NB4 (cell line): ENCODE measurements around the gene B3GNT2.

ENCODE experiments used
- DNase-seq: peaks from one replicate; pipeline ENCODE4 v3.0.0; 2010; ENCODE audit warnings: low read depth
- H3K4me3 ChIP-seq: one replicate; pipeline ENCODE4 v1.5.1; 2011; ENCODE audit warnings: mild to moderate bottlenecking, low read depth, low read length, moderate library complexity
- CTCF ChIP-seq: IDR thresholded peaks from one replicate; pipeline ENCODE4 v1.5.1; 2012; ENCODE audit warnings: low read depth, low read length
- MAX ChIP-seq: IDR thresholded peaks from 2 replicates; pipeline ENCODE4 v1.6.1; 2011; ENCODE audit warnings: low read depth, low read length
- MYC ChIP-seq: IDR thresholded peaks from 2 replicates; pipeline ENCODE4 v1.6.1; 2011; ENCODE audit warnings: low read depth, low read length
- POLR2A ChIP-seq: IDR thresholded peaks from 2 replicates; pipeline ENCODE4 v1.6.1; 2011; ENCODE audit warnings: mild to moderate bottlenecking; ENCODE audit not compliant: insufficient read length; ENCODE audit errors: extremely low read depth

B3GNT2 gene

GRCh38 chr2:62177392-62178049, 18.4 kb upstream of the B3GNT2 start:
- no peak for TF ChIP-seq CTCF
- TF ChIP-seq MAX: no peak
- TF ChIP-seq POLR2A: no peak
- no peak for TF ChIP-seq MYC
- H3K4me3 ChIP-seq: no peak overlapping the region
- no peak for DNase-seq

DNA sequence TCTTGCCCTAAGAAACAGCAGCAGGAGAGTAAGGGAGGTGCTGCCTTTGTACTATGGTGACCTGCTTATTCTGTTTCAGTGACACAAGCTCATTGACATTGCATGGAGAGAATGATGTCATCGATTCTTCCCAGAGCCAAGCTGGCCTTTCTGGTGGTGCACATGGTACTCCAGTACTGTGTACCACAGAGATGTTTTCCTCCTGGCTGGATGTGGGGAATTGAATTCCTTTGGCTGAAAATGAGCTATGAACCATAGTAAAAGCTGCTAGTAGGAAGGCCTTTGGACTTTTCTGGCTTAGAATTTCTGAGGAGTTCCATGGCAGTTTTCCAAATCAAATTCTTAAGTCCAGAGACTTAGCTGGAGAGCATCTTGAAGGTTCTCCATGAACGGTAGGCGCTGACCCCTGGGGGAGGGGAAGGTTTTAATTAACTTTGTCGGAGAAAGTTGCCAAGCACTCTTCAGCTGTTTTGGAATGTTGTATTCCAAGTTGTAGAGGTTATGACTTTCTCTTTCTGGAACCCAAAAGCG, 17.1 kb upstream of the B3GNT2 start:
- TF ChIP-seq CTCF (no peak), MAX (no peak), MYC (no peak), POLR2A (no peak)
- no peak for DNase-seq
- H3K4me3 ChIP-seq: no peak overlapping the region

GRCh38 chr2:62180975-62181374, 14.9 kb upstream of the B3GNT2 start:
- peak; percentile 48 for DNase-seq
- H3K4me3 ChIP-seq: no peak overlapping the region
- TF ChIP-seq CTCF: no peak
- no peak for TF ChIP-seq POLR2A
- no peak for TF ChIP-seq MYC
- TF ChIP-seq MAX: no peak

GRCh38 chr2:62181843-62182242, 14.1 kb upstream of the B3GNT2 start:
- DNase-seq: no peak
- no peak overlapping the region for H3K4me3 ChIP-seq
- TF ChIP-seq POLR2A: no peak
- TF ChIP-seq CTCF: no peak
- TF ChIP-seq MAX: no peak
- TF ChIP-seq MYC: no peak

GRCh38 chr2:62184512-62185230, 11.2 kb upstream of the B3GNT2 start:
- TF ChIP-seq POLR2A (no peak), MYC (no peak)
- no peak overlapping the region for H3K4me3 ChIP-seq
- no peak for DNase-seq

DNA sequence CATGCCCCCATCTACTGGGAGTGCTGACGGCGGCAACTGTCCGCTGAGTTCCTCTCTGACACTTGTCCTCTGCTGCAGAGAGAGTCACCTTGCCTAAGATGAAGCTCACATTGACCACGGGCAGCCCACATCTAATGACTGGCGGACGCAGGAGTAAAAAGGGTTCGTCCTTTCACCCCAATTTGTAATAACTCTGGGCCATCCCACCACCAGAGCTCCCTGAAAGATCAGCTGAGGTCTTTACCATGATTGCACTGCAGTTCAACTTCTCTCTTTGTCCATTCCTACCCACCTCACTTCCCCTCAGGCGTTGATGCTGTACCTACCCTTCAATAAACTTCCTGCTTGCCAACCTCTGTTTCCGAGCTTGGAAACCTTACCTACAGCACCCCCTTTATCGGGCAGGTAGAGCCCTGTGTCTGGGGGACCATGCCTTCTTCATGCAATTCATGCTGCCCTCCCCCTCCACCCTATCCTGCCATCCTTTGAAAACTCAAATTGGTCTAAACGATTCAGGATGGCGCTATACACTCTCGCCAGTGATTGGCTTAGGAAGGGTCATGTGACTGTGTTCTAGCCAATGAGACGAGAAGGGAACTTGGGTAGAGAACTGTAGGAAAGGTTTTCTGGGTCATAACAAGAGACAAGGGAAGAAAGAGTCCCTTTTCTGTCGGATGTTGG, 10.3 kb upstream of the B3GNT2 start:
- H3K4me3 ChIP-seq: no peak overlapping the region
- TF ChIP-seq CTCF: no peak
- TF ChIP-seq POLR2A: no peak
- no peak for TF ChIP-seq MAX
- TF ChIP-seq MYC: no peak
- no peak for DNase-seq
